Fibroblast of mammary gland (primary cell): ENCODE measurements around the gene GRIK1.

Experiments used
- DNase-seq: peaks from one replicate; pipeline ENCODE4 v3.0.0-alpha.2; 2010; ENCODE audit warnings: low read depth
- H3K4me3 ChIP-seq: 2 replicates; pipeline ENCODE4 v1.5.1; 2011; ENCODE audit warnings: low read depth, mild to moderate bottlenecking, low read length, moderate library complexity; ENCODE audit not compliant: control insufficient read depth
- TF ChIP-seq, protein P1 (sequence below): conservative IDR thresholded peaks from 2 replicates; pipeline ENCODE4 v1.5.1; 2011; ENCODE audit warnings: low read depth, low read length, inconsistent platforms; ENCODE audit not compliant: control insufficient read depth, insufficient read depth

Gene GRIK1

DNA sequence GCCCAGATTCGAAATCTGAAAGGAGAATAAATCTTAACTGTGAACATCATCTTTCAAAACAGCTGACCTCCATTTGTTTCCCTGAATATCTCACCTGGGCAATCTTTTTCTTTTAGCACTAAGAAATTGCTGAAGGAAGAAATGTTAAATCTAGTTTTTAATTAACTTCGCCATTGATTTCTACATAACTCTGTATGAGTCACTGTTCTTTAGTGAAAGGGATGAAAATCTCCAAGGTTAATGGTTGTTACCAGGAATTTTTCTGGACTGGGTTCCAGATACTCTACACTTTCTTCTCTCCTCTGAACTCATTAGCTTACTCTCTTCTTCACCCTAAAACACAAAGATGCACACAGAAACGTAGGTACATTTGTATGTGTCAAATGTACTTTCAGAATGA, 405.3 kb downstream of the GRIK1 start:
- H3K4me3 ChIP-seq = no peak overlapping the region
- TF ChIP-seq, protein P1, sequence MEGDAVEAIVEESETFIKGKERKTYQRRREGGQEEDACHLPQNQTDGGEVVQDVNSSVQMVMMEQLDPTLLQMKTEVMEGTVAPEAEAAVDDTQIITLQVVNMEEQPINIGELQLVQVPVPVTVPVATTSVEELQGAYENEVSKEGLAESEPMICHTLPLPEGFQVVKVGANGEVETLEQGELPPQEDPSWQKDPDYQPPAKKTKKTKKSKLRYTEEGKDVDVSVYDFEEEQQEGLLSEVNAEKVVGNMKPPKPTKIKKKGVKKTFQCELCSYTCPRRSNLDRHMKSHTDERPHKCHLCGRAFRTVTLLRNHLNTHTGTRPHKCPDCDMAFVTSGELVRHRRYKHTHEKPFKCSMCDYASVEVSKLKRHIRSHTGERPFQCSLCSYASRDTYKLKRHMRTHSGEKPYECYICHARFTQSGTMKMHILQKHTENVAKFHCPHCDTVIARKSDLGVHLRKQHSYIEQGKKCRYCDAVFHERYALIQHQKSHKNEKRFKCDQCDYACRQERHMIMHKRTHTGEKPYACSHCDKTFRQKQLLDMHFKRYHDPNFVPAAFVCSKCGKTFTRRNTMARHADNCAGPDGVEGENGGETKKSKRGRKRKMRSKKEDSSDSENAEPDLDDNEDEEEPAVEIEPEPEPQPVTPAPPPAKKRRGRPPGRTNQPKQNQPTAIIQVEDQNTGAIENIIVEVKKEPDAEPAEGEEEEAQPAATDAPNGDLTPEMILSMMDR = no peak

DNA sequence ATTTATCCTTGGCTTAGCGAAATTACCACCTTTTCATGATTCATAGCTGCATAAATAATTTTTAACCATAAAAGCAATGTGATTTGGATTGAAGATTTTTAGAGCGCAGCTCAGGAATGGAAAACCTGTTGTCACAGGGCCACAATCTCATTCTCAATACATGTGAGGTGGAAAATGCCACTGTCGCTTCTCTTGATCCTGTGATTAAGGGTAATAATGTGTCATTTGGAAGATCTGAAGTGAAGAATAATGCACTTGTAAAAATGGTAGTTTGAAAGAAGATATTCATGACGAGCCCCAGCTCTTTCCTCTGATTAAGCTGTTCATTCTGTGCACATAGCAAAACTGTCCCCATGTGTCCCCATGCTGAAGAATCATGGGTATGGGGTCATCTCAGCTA, 410.7 kb downstream of the GRIK1 start:
- no peak for DNase-seq
- TF ChIP-seq, protein P1 = no peak

More for the DNA sequence above, 405.3 kb downstream of the GRIK1 start:
- DNase-seq = no peak

DNA sequence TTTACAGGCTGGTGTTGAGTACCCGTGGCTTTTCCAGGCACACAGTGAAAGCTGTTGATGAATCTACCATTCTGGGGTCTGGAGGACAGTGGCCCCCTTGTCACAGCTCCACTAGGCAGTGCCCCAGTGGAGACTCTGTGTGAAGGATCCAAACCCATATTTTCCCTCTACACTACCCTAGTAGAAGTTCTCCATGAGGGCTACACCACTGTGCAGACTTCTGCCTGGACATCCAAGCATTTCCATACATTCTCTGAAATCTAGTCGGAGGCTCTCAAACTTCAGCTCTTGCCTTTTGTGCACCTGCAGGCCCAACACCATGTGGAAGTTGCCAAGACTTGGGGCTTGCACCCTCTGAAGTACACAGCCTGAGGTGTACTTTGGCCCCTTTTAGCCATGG, 413.3 kb downstream of the GRIK1 start:
- H3K4me3 ChIP-seq = no peak overlapping the region
- no peak for DNase-seq
- TF ChIP-seq, protein P1 = no peak

More for the DNA sequence above, 410.7 kb downstream of the GRIK1 start:
- no peak overlapping the region for H3K4me3 ChIP-seq

DNA sequence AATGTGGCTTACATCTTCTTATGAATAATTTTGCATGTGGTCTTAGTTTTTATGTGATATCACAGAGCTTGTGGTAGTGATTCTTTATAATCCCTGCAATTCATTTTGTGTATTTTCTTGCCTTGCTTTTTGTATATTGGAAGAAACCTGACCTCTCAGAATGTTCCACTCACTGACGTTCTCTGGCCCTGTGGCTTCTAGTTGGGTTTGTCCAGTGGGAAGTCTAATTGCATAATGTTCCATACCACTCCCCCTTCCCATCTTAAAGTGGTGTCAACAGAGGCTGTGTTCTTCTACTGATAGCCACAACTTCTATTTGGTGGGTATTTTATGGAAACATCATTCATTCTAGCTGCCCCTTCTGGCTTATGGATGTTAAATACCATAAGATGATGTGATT, 415.7 kb downstream of the GRIK1 start:
- no peak for DNase-seq

DNA sequence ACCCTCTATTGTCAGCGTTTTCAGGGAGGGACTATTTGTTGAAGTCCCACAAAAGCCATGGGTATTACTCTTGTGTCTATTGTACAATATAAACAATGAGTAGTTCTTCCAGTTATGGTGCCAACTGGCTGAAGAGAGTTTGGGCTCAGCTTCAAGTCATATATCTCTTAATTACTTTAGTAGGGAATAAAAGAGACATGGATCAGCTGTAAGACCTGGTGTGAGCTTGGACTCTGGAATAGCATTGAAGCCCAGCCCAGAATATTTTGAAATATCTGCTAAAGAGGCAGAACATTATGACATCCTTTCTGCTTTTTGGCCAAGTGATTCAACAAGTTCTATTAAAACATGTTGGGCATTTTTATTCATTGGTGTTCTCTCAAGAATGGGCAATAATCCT, 416.1 kb downstream of the GRIK1 start:
- TF ChIP-seq, protein P1 = no peak
- peak; percentile 65 for DNase-seq
- no peak overlapping the region for H3K4me3 ChIP-seq

More for the DNA sequence above, 415.7 kb downstream of the GRIK1 start:
- TF ChIP-seq, protein P1 = no peak
- no peak overlapping the region for H3K4me3 ChIP-seq

DNA sequence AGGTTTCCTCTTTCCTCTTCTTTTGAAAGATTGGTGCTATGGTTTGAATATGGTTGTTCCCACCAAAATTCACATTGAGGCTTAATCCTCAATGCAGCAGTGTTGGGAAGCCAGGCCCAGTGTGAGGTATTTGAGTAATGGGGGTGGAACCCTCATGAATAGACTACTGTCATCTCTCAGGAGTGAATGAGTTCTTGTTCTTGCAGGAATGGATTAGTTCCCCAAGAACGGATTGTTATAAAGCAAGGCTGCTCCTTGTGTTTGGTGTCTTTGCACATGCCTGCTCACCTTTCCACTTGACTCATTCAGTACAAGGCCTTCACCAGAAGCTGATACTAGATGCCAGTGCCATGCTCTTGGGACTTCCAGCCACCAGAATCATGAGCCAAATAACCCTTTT, 417.9 kb downstream of the GRIK1 start:
- DNase-seq = no peak
- H3K4me3 ChIP-seq = no peak overlapping the region
- TF ChIP-seq, protein P1 = no peak

DNA sequence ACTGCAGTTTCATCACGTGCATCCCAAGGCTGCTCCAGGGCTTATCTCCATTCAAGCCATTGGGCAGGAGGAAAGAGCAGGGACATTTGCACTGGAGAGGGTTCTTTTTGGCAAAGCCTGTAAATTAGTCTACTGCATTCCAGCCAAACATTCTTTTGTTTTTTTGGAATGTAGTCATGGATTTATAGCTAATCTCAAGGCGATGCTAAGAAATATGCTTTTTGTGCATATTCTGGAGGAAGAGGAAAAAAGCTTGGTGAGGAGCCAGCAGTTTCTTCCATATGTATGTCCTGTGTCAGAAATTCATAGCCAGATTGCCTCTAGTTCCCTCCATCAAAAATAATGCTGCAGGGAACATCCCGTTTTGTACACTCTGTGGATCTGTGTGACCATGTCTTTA, 419.6 kb downstream of the GRIK1 start:
- no peak overlapping the region for H3K4me3 ChIP-seq
- TF ChIP-seq, protein P1 = no peak
- DNase-seq = no peak
